Natural killer cell (primary cell): ENCODE results near the gene AEBP1. TPM values are rescaled to one million over a fixed set of nuclear protein-coding genes. Genes with fewer than 3 reads are reported as not detected.

Source experiments
- ATAC-seq, 3 donors: fragments of 150-1000 bp in 2 of 3; fragments of 200-7000 bp in 1 of 3; cut with Tn5 transposase; 1 replicate in 1 of 3; 2 replicates in 2 of 3; pipeline ENCODE4 v1.10.0; 2021; ENCODE audit warnings: mild to moderate bottlenecking in 2 of 3, moderate library complexity in 2 of 3
- DNase-seq, 2 donors: peaks; one replicate each; pipeline versions ENCODE4 v3.0.0 to v3.0.0-alpha.2; 2013 to 2021; ENCODE audit warnings: mixed read lengths in 1 of 2
- H3K27ac ChIP-seq: one replicate; pipeline ENCODE4 v1.5.1; 2013; ENCODE audit warnings: mild to moderate bottlenecking, low read length
- H3K27me3 ChIP-seq: one replicate; pipeline ENCODE4 v1.6.1; 2013; ENCODE audit warnings: low read length; ENCODE audit not compliant: control insufficient read depth, insufficient read depth
- H3K36me3 ChIP-seq: one replicate; pipeline ENCODE4 v1.6.1; 2013; ENCODE audit warnings: low read length; ENCODE audit not compliant: control insufficient read depth, insufficient read depth
- H3K4me1 ChIP-seq: one replicate; pipeline ENCODE4 v1.6.1; 2013; ENCODE audit warnings: low read length; ENCODE audit not compliant: control insufficient read depth, insufficient read depth
- H3K4me3 ChIP-seq: one replicate; pipeline ENCODE4 v1.5.1; 2013; ENCODE audit warnings: low read length
- H3K9me3 ChIP-seq: one replicate; pipeline ENCODE4 v1.6.1; 2013; ENCODE audit warnings: low read length; ENCODE audit not compliant: control insufficient read depth, insufficient read depth
- H3K27ac Mint-ChIP-seq, 2 donors: one replicate each; pipeline ENCODE4 v1.8.0; 2022; ENCODE audit warnings: mild to moderate bottlenecking in 2 of 2, mixed read lengths in 2 of 2, moderate library complexity in 1 of 2
- H3K27me3 Mint-ChIP-seq, 2 donors: one replicate each; pipeline ENCODE4 v1.8.0; 2022; ENCODE audit warnings: low read depth in 2 of 2, mixed read lengths in 2 of 2
- H3K36me3 Mint-ChIP-seq: one replicate; pipeline ENCODE4 v1.8.0; 2022; ENCODE audit warnings: mixed read lengths
- H3K4me1 Mint-ChIP-seq, 2 donors: one replicate each; pipeline ENCODE4 v1.8.0; 2022; ENCODE audit warnings: mixed read lengths in 2 of 2
- H3K4me3 Mint-ChIP-seq: one replicate; pipeline ENCODE4 v1.8.0; 2022; ENCODE audit warnings: mild to moderate bottlenecking, moderate library complexity, mixed read lengths
- H3K9me3 Mint-ChIP-seq, 2 donors: one replicate each; pipeline ENCODE4 v1.8.0; 2022; ENCODE audit warnings: mixed read lengths in 2 of 2
- WGBS: methylation state at CpG from one replicate; pipeline ENCODE4 v1.1.7; 2013; ENCODE audit warnings: missing lambda C conversion rate; ENCODE audit not compliant: insufficient coverage; 5-methylcytosine and 5-hydroxymethylcytosine counted together
- intact Hi-C: fragments of 100-400 bp; cut with micrococcal nuclease; formaldehyde crosslinking; loops from one replicate; pipeline ENCODE4 v1.14.2; 2022
- total RNA-seq, 4 donors: library from RNA; stranded (reverse); fragments of 120-200 nt in 1 of 4; gene quantifications; one replicate each; pipeline versions ENCODE4 v1.2.3 to v1.2.4, GENCODE V29; 2013 to 2022
- TF ChIP-seq, protein P1 (sequence below): fragments of 200-600 bp; IDR thresholded peaks from one replicate; pipeline ENCODE4 v1.8.0; 2022; ENCODE audit warnings: antibody characterized with exemption

The AEBP1 gene
- total RNA-seq, 3 donors from 2014 or later (not counting 1 experiment from before 2014, with no cell fraction given) = 3.3 to 9.0 (median 6.4) TPM

DNA sequence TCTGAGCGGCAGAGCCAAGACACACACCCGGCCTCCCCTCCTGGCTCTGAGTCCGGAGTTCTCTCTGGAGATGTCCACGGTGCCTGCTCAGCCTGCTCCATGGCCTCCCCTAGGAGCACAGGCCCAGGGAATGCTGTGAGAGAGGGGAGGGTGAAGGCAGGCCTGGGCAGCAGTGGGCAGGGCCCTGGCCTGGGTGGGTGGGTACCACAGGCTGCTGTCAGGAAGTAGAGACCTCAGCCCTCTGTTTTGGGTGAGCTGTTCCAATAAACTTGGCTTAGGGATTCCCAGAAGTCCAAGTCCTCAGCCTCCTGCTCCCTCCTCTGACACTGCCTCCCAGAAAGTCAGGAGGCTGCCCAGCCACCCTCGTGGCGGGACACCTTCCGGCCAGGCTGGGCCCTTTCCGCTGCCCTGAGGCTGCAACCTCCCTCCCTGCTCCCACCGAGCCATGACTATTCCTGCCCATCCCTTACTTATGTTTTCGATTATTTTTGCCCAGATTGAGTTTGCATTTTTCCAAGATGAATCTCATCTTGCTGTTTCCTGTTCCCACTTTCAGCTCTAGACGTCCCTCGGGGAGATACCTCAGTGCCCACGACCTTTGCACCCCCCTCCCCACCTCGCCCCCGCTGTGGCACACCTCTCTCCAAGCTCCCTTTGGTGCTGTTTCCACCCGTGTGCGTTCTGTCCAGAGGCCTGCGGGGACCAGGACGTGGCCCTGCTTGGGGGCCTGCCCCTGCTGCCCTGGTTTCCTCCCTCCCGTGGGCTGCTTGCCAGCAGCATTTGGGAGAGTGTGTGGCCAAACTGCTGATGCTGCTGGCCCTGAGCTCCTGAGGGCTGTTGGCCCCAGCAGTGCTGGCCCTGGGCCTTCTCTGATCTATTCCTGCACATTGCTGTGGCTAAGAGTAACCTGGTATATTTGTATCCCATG is 16.0 kb upstream of the AEBP1 start:
- Histone ChIP-seq H3K9me3 (no peaks in the 10 kb centered on the region), H3K4me1 (no peaks in the 10 kb centered on the region), H3K36me3 (no peaks in the 10 kb centered on the region), H3K27ac (no peak overlapping the region), H3K27me3 (no peaks in the 10 kb centered on the region), H3K4me3 (no peak overlapping the region)
- TF ChIP-seq, protein P1, sequence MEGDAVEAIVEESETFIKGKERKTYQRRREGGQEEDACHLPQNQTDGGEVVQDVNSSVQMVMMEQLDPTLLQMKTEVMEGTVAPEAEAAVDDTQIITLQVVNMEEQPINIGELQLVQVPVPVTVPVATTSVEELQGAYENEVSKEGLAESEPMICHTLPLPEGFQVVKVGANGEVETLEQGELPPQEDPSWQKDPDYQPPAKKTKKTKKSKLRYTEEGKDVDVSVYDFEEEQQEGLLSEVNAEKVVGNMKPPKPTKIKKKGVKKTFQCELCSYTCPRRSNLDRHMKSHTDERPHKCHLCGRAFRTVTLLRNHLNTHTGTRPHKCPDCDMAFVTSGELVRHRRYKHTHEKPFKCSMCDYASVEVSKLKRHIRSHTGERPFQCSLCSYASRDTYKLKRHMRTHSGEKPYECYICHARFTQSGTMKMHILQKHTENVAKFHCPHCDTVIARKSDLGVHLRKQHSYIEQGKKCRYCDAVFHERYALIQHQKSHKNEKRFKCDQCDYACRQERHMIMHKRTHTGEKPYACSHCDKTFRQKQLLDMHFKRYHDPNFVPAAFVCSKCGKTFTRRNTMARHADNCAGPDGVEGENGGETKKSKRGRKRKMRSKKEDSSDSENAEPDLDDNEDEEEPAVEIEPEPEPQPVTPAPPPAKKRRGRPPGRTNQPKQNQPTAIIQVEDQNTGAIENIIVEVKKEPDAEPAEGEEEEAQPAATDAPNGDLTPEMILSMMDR = no peak
- Mint-ChIP-seq H3K9me3 (no peaks in the 10 kb centered on the region), H3K36me3 (no peaks in the 10 kb centered on the region), H3K4me1 (peaks cover 4 to 8% of the 10 kb centered on the region in 2 donors), H3K4me3 (no peak overlapping the region), H3K27me3 (peaks cover 3 to 6% of the 10 kb centered on the region in 2 donors), H3K27ac (no peak overlapping the region)
- WGBS = 76% methylated on average over 20 of the region's 20 CpGs
- DNase-seq (no peak), ATAC-seq (no peak)
- intact Hi-C loops = no loop called here

GRCh38 chr7:44093102-44093641 is 11.0 kb upstream of the AEBP1 start:
- intact Hi-C loops = no loop called here
- H3K27ac Mint-ChIP-seq = no peak overlapping the region
- H3K4me1 Mint-ChIP-seq = no peaks in the 10 kb centered on the region
- WGBS = 83% methylated on average over 6 of the region's 6 CpGs
- TF ChIP-seq, protein P1 = no peak
- ATAC-seq (no peak), DNase-seq (no peak)
- H3K4me3 Mint-ChIP-seq = no peak overlapping the region
- no peaks in the 10 kb centered on the region for H3K9me3 Mint-ChIP-seq
- H3K36me3 ChIP-seq = no peaks in the 10 kb centered on the region
- no peaks in the 10 kb centered on the region for H3K36me3 Mint-ChIP-seq
- H3K9me3 ChIP-seq = no peaks in the 10 kb centered on the region
- H3K27ac ChIP-seq = no peak overlapping the region
- H3K27me3 Mint-ChIP-seq = peaks cover 3 to 6% of the 10 kb centered on the region in 2 donors
- H3K27me3 ChIP-seq = no peaks in the 10 kb centered on the region
- H3K4me1 ChIP-seq = peaks cover 11% of the 10 kb centered on the region
- H3K4me3 ChIP-seq = no peak overlapping the region

GRCh38 chr7:44094365-44094764 is 9.8 kb upstream of the AEBP1 start:
- H3K4me3 Mint-ChIP-seq = no peak overlapping the region
- Histone ChIP-seq H3K4me3 (no peak overlapping the region), H3K27ac (no peak overlapping the region), H3K36me3 (no peaks in the 10 kb centered on the region), H3K4me1 (peaks cover 11% of the 10 kb centered on the region), H3K9me3 (no peaks in the 10 kb centered on the region), H3K27me3 (no peaks in the 10 kb centered on the region)
- intact Hi-C loops = no loop called here
- DNase-seq (no peak), ATAC-seq (no peak)
- TF ChIP-seq, protein P1 = no peak
- H3K27me3 Mint-ChIP-seq = peaks cover 3 to 6% of the 10 kb centered on the region in 2 donors
- H3K4me1 Mint-ChIP-seq = no peaks in the 10 kb centered on the region
- no peak overlapping the region for H3K27ac Mint-ChIP-seq
- H3K9me3 Mint-ChIP-seq = no peaks in the 10 kb centered on the region
- no peaks in the 10 kb centered on the region for H3K36me3 Mint-ChIP-seq
- WGBS = 51% methylated on average over 2 of the region's 2 CpGs
